SH-SY5Y (cell line): Measurements from ENCODE around the gene SLC22A12.

ENCODE experiments used
- GATA2 ChIP-seq: IDR thresholded peaks from 2 replicates; pipeline ENCODE4 v1.6.1; 2011; ENCODE audit warnings: mild to moderate bottlenecking, low read depth, low read length
- GATA3 ChIP-seq: IDR thresholded peaks from 2 replicates; pipeline ENCODE4 v1.6.1; 2011; ENCODE audit warnings: low read depth, mild to moderate bottlenecking, low read length, moderate library complexity

DNA sequence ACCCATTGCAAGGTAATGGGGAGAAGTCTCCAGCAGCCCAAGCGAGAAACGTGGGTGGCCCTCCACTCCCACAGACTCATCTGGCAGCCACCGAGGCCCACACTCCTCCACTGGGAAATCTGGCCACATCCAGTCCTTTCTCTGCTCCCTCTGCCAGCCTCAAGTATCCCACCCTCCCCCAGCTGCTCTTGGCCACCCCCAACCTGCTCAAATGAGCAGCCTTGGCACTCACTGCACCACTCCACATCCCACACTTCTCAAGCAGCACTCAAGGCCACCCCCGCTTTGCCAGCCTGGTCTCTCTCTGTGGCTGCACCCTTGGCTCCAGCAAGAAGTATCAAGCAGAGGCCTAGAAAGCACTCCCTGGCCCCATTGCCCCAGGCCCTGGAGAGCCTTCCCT, 28.2 kb downstream of the SLC22A12 start:
- no peak for TF ChIP-seq GATA3
- no peak for TF ChIP-seq GATA2
